VCaP (cell line): ENCODE measurements around the gene MED12L.
"Not testable (repeated sequence)": the region's sequence is repeated elsewhere in the genome, so short reads cannot be mapped to it uniquely, and the experiment has no call there.

Experiments used
- H3K27ac ChIP-seq: fragments of 450-650 bp; 2 replicates; pipeline ENCODE4 v1.5.1; 2017
- CTCF ChIP-seq: fragments of 450-650 bp; conservative IDR thresholded peaks from 2 replicates; pipeline ENCODE4 v1.5.1; 2017; ENCODE audit warnings: mild to moderate bottlenecking, moderate library complexity

The MED12L gene

DNA sequence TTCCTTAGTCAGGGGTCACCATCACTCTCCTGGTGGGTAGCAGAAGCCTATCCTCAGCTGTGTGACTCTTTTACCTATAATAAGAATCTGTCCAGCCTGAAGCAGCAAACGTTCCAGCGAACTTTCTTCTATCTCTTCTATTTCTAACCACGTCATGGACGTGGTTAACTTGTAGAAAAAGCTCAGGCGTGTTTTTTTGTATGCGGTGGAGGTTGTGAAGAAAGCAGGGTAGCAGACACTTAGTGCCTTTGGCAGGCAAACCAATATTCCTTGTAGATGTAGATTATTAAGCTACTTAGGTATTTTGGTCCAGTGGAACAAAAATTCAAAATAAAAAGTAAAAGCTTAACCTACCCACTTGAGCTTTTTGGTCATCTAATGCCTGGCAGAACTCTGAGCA, 149.4 kb downstream of the MED12L start:
- TF ChIP-seq CTCF: no peak
- H3K27ac ChIP-seq: no peak overlapping the region

DNA sequence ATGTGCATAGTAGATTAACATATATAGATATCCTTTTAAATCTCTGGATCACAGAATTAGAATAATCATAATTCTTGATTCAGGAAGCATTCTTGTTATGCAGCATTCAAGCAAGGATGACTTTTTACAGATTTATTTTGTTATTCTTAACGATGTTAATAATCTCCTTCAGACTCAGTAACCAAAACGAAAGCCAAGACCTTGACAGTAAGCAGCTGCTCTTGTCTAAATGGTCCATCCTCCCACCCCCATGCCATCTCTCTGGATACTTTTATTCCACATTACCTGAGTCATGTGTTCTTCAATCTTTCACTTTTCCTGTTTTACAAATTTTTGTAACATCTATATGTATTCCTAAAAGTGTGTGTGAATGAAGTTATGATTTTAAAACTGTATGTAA, 150.9 kb downstream of the MED12L start:
- TF ChIP-seq CTCF: no peak

DNA sequence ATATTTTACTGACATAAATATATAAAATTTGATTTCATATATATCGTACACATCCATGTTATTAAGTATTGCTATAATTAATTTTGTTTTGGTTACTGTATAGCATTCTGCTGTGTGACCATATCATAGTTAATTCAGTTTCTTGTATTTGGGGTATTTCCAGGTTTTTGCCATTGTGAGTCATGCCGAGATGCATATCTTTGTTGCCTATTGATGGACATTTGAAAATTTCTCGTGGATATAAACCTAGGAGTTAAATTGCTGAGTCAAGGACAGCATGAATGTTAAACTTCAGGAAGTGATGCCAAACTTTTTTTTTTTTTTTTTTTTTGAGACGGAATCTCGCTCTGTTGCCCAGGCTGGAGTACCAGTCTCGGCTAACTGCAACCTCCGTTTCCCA, 151.3 kb downstream of the MED12L start:
- no peak overlapping the region for H3K27ac ChIP-seq
- no peak for TF ChIP-seq CTCF

More for the DNA sequence above, 150.9 kb downstream of the MED12L start:
- no peak overlapping the region for H3K27ac ChIP-seq

GRCh38 chr3:151242006-151242405, 156.5 kb downstream of the MED12L start:
- H3K27ac ChIP-seq: not testable (repeated sequence)

DNA sequence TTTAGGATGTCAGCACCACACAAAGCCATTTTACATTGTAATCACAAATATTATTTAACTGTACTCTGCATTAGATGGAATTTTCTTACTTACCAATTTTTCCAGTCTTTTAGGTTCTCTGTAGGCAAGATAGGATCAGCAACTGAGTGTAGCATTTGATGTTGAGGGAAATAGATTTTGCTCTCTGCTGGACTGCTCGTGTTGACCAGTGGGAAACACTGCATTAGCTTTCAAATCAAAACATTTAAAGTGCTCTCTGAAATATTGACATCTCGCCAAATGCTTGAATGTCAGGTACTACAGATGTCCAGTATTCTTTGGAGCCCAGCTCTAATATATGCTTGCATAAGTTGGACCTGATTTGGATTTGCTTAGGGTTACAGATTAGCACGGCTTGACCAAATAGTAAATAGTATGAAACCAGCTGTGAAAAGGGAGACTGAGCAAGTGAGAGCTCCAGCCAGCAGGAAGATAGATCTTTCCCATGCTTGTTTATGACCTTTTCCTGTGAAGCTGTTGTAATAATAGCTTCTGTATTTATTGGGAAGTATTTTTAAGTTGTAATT, 163.4 kb downstream of the MED12L start:
- H3K27ac ChIP-seq: no peak overlapping the region
- TF ChIP-seq CTCF: no peak

- TF ChIP-seq CTCF: no peak
- no peak overlapping the region for H3K27ac ChIP-seq
These were observed 171.3 kb downstream of the MED12L start for GRCh38 chr3:151256749-151257148.

GRCh38 chr3:151259664-151260063, 174.2 kb downstream of the MED12L start:
- no peak for TF ChIP-seq CTCF
- no peak overlapping the region for H3K27ac ChIP-seq

DNA sequence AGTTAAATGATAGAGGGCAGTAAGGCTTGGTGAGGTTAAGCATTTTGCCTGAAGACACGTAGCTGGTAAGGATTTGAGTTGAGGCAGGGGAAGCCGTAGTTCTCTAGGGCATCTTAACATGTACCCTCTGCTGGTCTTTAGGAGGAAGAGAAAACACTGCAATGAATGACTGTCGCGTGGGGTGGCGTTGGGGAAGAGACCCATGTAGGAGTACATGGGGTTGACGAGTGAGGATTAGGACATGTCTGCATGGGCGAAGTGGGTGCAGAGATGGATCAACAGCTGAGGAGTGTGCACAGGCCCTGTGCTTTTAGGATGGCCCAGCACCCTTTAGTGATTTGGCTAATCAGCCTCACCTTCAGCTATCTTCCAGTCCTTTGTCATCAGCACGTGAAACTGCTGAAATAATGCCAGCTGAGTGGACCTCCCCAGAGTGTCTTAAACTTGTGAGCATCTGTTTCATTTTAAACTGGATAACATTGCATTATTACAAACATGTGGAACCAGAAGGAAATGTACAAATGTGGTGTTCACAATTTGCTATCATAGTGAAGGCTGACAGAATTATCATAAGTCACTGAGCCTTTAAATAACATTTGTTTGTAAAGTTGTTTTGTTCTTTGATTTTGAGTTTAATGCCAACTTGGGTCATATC, 177.5 kb downstream of the MED12L start:
- no peak for TF ChIP-seq CTCF

More for the DNA sequence above, 177.5 kb downstream of the MED12L start:
- H3K27ac ChIP-seq: no peak overlapping the region
